Endothelial cell of umbilical vein (primary cell): ENCODE measurements around the gene BARX1.

Source experiments
- CTCF ChIP-seq, 2 donors: IDR thresholded peaks; 1 replicate in 1 of 2; 2 replicates in 1 of 2; pipeline ENCODE4 v1.5.1; 2011; ENCODE audit warnings: low read length in 2 of 2, mild to moderate bottlenecking in 2 of 2, moderate library complexity in 2 of 2, control low read depth in 1 of 2, inconsistent platforms in 1 of 2, low read depth in 1 of 2; ENCODE audit not compliant: insufficient read depth in 1 of 2; ENCODE audit errors: extremely low read depth in 1 of 2
- EZH2 ChIP-seq: IDR thresholded peaks from 2 replicates; pipeline ENCODE4 v1.6.1; 2012; ENCODE audit warnings: borderline replicate concordance, low read depth, mild to moderate bottlenecking, moderate library complexity, low read length, inconsistent platforms; ENCODE audit not compliant: severe bottlenecking
- FOS ChIP-seq: IDR thresholded peaks from 2 replicates; pipeline ENCODE4 v1.6.1; 2011; ENCODE audit warnings: mild to moderate bottlenecking, low read length, moderate library complexity, borderline replicate concordance; ENCODE audit not compliant: insufficient read depth
- MYC ChIP-seq: IDR thresholded peaks from one replicate; pipeline ENCODE4 v1.6.1; 2011; ENCODE audit warnings: mild to moderate bottlenecking, low read depth, low read length
- POLR2A ChIP-seq: IDR thresholded peaks from 2 replicates; pipeline ENCODE4 v1.6.1; 2012; ENCODE audit warnings: low read depth, mild to moderate bottlenecking, control low read depth, low read length
- POLR2AphosphoS5 ChIP-seq: IDR thresholded peaks from 2 replicates; pipeline ENCODE4 v1.6.1; 2012; ENCODE audit warnings: low read depth, mild to moderate bottlenecking, control low read depth, low read length, moderate library complexity; ENCODE audit not compliant: insufficient read depth

- no peak for TF ChIP-seq CTCF (IDR thresholded peaks at IDR 0.05; ENCODE audit: extremely low read depth in 1 of 2, insufficient read depth in 1 of 2, low read depth in 1 of 2, low read length in 2 of 2)
- no peak for TF ChIP-seq POLR2A
- TF ChIP-seq POLR2AphosphoS5, result no peak
- TF ChIP-seq EZH2, result no peak
- TF ChIP-seq FOS, result no peak
- TF ChIP-seq MYC, result no peak
Measured at GRCh38 chr9:93905473-93906133, 49.6 kb downstream of the BARX1 start.
